Breast epithelium (tissue), 3 donors: ENCODE measurements around the gene CPB2.

Experiments
- POLR2A ChIP-seq: fragments of 450-650 bp; IDR thresholded peaks from one replicate; pipeline ENCODE4 v1.6.1; 2016; ENCODE audit warnings: antibody characterized with exemption, mild to moderate bottlenecking, moderate library complexity
- POLR2AphosphoS5 ChIP-seq, 3 donors: sonication (generic); formaldehyde crosslinking; IDR thresholded peaks; one replicate each; pipeline ENCODE4 v1.6.1; 2017; ENCODE audit warnings: antibody characterized with exemption in 3 of 3
- TF ChIP-seq, protein P1 (sequence below), 3 donors: fragments of 450-650 bp; IDR thresholded peaks; one replicate each; pipeline ENCODE4 v1.5.1; 2016 to 2017; ENCODE audit warnings: antibody characterized with exemption in 3 of 3, mild to moderate bottlenecking in 3 of 3, moderate library complexity in 3 of 3

DNA sequence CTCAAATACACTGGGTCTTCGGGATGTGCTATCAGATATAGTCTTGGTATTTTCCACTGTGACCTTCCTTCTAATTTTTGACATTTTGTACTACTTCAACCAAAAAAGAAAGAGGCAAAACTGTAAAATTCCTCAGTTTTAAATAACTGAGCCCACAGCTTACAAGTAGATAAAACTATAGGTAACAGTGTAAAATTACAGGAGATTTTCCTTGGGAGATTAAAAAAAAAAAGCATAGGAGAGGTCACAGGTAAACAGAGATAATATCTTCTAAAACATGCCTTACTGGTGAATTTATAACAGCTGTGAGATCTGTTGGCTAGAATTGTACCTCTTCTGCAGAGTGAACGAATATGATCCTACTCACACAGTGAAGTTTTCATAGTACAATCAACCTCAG lies 59.4 kb downstream of the CPB2 start:
- TF ChIP-seq, protein P1, sequence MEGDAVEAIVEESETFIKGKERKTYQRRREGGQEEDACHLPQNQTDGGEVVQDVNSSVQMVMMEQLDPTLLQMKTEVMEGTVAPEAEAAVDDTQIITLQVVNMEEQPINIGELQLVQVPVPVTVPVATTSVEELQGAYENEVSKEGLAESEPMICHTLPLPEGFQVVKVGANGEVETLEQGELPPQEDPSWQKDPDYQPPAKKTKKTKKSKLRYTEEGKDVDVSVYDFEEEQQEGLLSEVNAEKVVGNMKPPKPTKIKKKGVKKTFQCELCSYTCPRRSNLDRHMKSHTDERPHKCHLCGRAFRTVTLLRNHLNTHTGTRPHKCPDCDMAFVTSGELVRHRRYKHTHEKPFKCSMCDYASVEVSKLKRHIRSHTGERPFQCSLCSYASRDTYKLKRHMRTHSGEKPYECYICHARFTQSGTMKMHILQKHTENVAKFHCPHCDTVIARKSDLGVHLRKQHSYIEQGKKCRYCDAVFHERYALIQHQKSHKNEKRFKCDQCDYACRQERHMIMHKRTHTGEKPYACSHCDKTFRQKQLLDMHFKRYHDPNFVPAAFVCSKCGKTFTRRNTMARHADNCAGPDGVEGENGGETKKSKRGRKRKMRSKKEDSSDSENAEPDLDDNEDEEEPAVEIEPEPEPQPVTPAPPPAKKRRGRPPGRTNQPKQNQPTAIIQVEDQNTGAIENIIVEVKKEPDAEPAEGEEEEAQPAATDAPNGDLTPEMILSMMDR (IDR thresholded peaks at IDR 0.05): no peak
- no peak for TF ChIP-seq POLR2A
- no peak for TF ChIP-seq POLR2AphosphoS5 (IDR thresholded peaks at IDR 0.05)
